ENCODE data around the gene FKBP5.
A peak's percentile ranks its signal among the peaks of the same experiment; 100 is the strongest.

The FKBP5 gene

GRCh38 chr6:35733633-35734032, 44.9 kb upstream of the FKBP5 start:
- no peak for ATAC-seq
- no peak for TF ChIP-seq CREB5 (CRISPR knock-in tag; IDR thresholded peaks at IDR 0.05; ENCODE audit: low read depth)
- no peak for TF ChIP-seq TSHZ2 (CRISPR knock-in tag; IDR thresholded peaks at IDR 0.05)
- no peak for TF ChIP-seq ZFP30 (CRISPR knock-in tag; IDR thresholded peaks at IDR 0.05)
- TF ChIP-seq PPARA (CRISPR knock-in tag; IDR thresholded peaks at IDR 0.05; ENCODE audit: borderline replicate concordance) = no peak
- TF ChIP-seq GLIS3 (CRISPR knock-in tag; IDR thresholded peaks at IDR 0.05) = no peak
- TF ChIP-seq ZNF70 (CRISPR knock-in tag; IDR thresholded peaks at IDR 0.05) = no peak
- TF ChIP-seq ZNF565 (CRISPR knock-in tag; conservative IDR thresholded peaks at IDR 0.05; ENCODE audit: low read depth) = no peak
- TF ChIP-seq TOX (CRISPR knock-in tag; IDR thresholded peaks at IDR 0.05; ENCODE audit: borderline replicate concordance) = no peak
- TF ChIP-seq RARB (CRISPR knock-in tag; IDR thresholded peaks at IDR 0.05) = no peak
- TF ChIP-seq ZFP3 (CRISPR knock-in tag; IDR thresholded peaks at IDR 0.05) = no peak
- no peak for TF ChIP-seq ZC3H10 (CRISPR knock-in tag; IDR thresholded peaks at IDR 0.05)
- no peak for TF ChIP-seq CSRNP3 (CRISPR knock-in tag; IDR thresholded peaks at IDR 0.05)
- TF ChIP-seq PATZ1 (CRISPR knock-in tag; IDR thresholded peaks at IDR 0.05; ENCODE audit: borderline replicate concordance) = no peak
- TF ChIP-seq ZNF8 (CRISPR knock-in tag; IDR thresholded peaks at IDR 0.05) = no peak
- no peak for TF ChIP-seq BACH2 (CRISPR knock-in tag; IDR thresholded peaks at IDR 0.05; ENCODE audit: borderline replicate concordance)
- no peak for TF ChIP-seq ESRRG (CRISPR knock-in tag; IDR thresholded peaks at IDR 0.05)
- no peak for TF ChIP-seq OSR1 (CRISPR knock-in tag; IDR thresholded peaks at IDR 0.05)
- no peak for TF ChIP-seq ARNTL (CRISPR knock-in tag; IDR thresholded peaks at IDR 0.05; ENCODE audit: borderline replicate concordance, low read depth)

- TF ChIP-seq OSR1 (CRISPR knock-in tag; IDR thresholded peaks at IDR 0.05) = no peak
- no peak for TF ChIP-seq TSHZ2 (CRISPR knock-in tag; IDR thresholded peaks at IDR 0.05)
- peak; percentile 28; the same call in 1 of the 2 replicates for TF ChIP-seq TCF4 (CRISPR knock-in tag; IDR thresholded peaks at IDR 0.05; ENCODE audit: borderline replicate concordance)
- no peak for TF ChIP-seq ZC3H10 (CRISPR knock-in tag; IDR thresholded peaks at IDR 0.05)
- no peak for TF ChIP-seq SNAI2 (CRISPR knock-in tag; IDR thresholded peaks at IDR 0.05)
- no peak for TF ChIP-seq CSRNP3 (CRISPR knock-in tag; IDR thresholded peaks at IDR 0.05)
- TF ChIP-seq PATZ1 (CRISPR knock-in tag; IDR thresholded peaks at IDR 0.05; ENCODE audit: borderline replicate concordance) = peak; percentile 93; the same call in 1 of the 2 replicates
- no peak for TF ChIP-seq ZNF70 (CRISPR knock-in tag; IDR thresholded peaks at IDR 0.05)
- no peak for TF ChIP-seq TOX (CRISPR knock-in tag; IDR thresholded peaks at IDR 0.05; ENCODE audit: borderline replicate concordance)
- TF ChIP-seq ZNF565 (CRISPR knock-in tag; conservative IDR thresholded peaks at IDR 0.05; ENCODE audit: low read depth) = no peak
- no peak for TF ChIP-seq ZNF8 (CRISPR knock-in tag; IDR thresholded peaks at IDR 0.05)
- peak; percentile 60; the same call in 1 of the 2 replicates for TF ChIP-seq GLIS3 (CRISPR knock-in tag; IDR thresholded peaks at IDR 0.05)
- no peak for TF ChIP-seq BACH2 (CRISPR knock-in tag; IDR thresholded peaks at IDR 0.05; ENCODE audit: borderline replicate concordance)
- TF ChIP-seq PPARA (CRISPR knock-in tag; IDR thresholded peaks at IDR 0.05; ENCODE audit: borderline replicate concordance) = no peak
- no peak for TF ChIP-seq CREB5 (CRISPR knock-in tag; IDR thresholded peaks at IDR 0.05; ENCODE audit: low read depth)
- TF ChIP-seq ISL1 (CRISPR knock-in tag; IDR thresholded peaks at IDR 0.05) = no peak
- ATAC-seq = peak; percentile 67
Observed at GRCh38 chr6:35731736-35732532, 43.2 kb upstream of the FKBP5 start.
